Body of pancreas (tissue), 4 donors: ENCODE results near the gene UGT1A1.

Experiments used
- CTCF ChIP-seq, 7 experiments: fragments of 450-650 bp in 4 of 7; fragments of 200-600 bp in 3 of 7; sonication (generic) in 3 of 7; IDR thresholded peaks; one replicate each; pipeline ENCODE4 v1.5.1; 2016 to 2019; ENCODE audit warnings: antibody characterized with exemption in 7 of 7
- POLR2A ChIP-seq, 3 donors: fragments of 450-650 bp; IDR thresholded peaks; one replicate each; pipeline ENCODE4 v1.6.1; 2016; ENCODE audit warnings: antibody characterized with exemption in 3 of 3, mild to moderate bottlenecking in 2 of 3

GRCh38 chr2:233773854-233774253, 13.8 kb downstream of the UGT1A1 start:
- TF ChIP-seq CTCF (IDR thresholded peaks at IDR 0.05) (no peak), POLR2A (IDR thresholded peaks at IDR 0.05) (no peak)
